ENCODE data around the gene SPP1. TPM values are rescaled to one million over a fixed set of nuclear protein-coding genes. Genes with fewer than 3 reads are reported as not detected.

Gene SPP1
- total and polyA plus RNA-seq, 10 of the 15 experiments (the other 5 are each of a cell fraction or from before 2014, with no cell fraction given), result 0.05 to 1.1 (median 0.39) TPM; not detected in 6

- no peaks in the 10 kb centered on the region for H3K79me2 ChIP-seq (ENCODE audit: control insufficient read depth, insufficient read depth, low read length)
- no TSS peak for BruUV-seq (replicated peaks)
- H3K9me3 ChIP-seq (replicated peaks; ENCODE audit: control insufficient read depth, insufficient read depth, low read length), result peaks cover 3% of the 10 kb centered on the region; the same call in 2 of the 3 replicates
- no peak for DNase-seq (ENCODE audit: low read depth, low spot score)
- no peak overlapping the region for H3K4me3 ChIP-seq
- peak; percentile 21; the same call in 1 of the 3 replicates for ATAC-seq
- SMC1A ChIA-PET (ENCODE audit: uncharacterized antibody, unreplicated experiment), result interaction anchor here (1.3 to 2.0 kb wide), 6 partner anchors 9 to 493 kb away, joined by 3 to 8 read pairs (median 4); no protein-coding TSS in a partner anchor
- no peaks in the 10 kb centered on the region for H3K4me1 ChIP-seq (ENCODE audit: control insufficient read depth, insufficient read depth, low read length)
- no peaks in the 10 kb centered on the region for H3K27me3 ChIP-seq (replicated peaks in 1 of 2; ENCODE audit: control insufficient read depth in 2 of 2, insufficient read depth in 2 of 2, low read length in 1 of 2)
- CTCF ChIA-PET, result interaction anchor here (0.8 to 5.1 kb wide), 6 partner anchors 8 to 190 kb away, joined by 3 to 39 read pairs (median 5); no protein-coding TSS in a partner anchor
- H2AFZ ChIP-seq (ENCODE audit: control insufficient read depth, low read depth, low read length), result no peak overlapping the region
- intact Hi-C loops (cut with micrococcal nuclease; ENCODE audit: unreplicated experiment) (no loop called here), in situ Hi-C loops (cut with MboI) (no loop called here)
- no peak overlapping the region for H3K9ac ChIP-seq (ENCODE audit: control insufficient read depth, insufficient read depth, low read length)
- H3K4me2 ChIP-seq (ENCODE audit: control insufficient read depth, insufficient read depth), result no peak overlapping the region
- no peak for FAIRE-seq
- RAD21 ChIA-PET (ENCODE audit: unreplicated experiment), result interaction anchor here (1.0 to 1.7 kb wide), 4 partner anchors 9 to 436 kb away, joined by 3 to 10 read pairs (median 4); partner anchors contain the start of gene HERC5
- H3K27ac ChIP-seq (ENCODE audit: control insufficient read depth, insufficient read depth), result no peak overlapping the region
- no peaks in the 10 kb centered on the region for H4K20me1 ChIP-seq (ENCODE audit: control insufficient read depth, insufficient read depth)
- POLR2A ChIA-PET, result interaction anchor here (0.5 to 1.5 kb wide), 3 partner anchors 9 to 319 kb away, joined by 3 to 4 read pairs (median 3); no protein-coding TSS in a partner anchor
- 0 out of 4 replicates have a peak, but pooled peaks cover 0 to 2% of the 10 kb centered on the region in 2 experiments for H3K36me3 ChIP-seq (ENCODE audit: control insufficient read depth in 2 of 2, insufficient read depth in 2 of 2, low read length in 1 of 2)
- TF ChIP-seq SUPT20H (IDR thresholded peaks at IDR 0.05; ENCODE audit: borderline replicate concordance, control insufficient read depth, low read depth, low read length), result no peak
- TF ChIP-seq TARDBP (IDR thresholded peaks at IDR 0.05; ENCODE audit: borderline replicate concordance), result no peak
- no peak for TF ChIP-seq KDM1A (IDR thresholded peaks at IDR 0.05; ENCODE audit: borderline replicate concordance)
- no peak for TF ChIP-seq ZNF217 (IDR thresholded peaks at IDR 0.05)
- TF ChIP-seq, protein P1, sequence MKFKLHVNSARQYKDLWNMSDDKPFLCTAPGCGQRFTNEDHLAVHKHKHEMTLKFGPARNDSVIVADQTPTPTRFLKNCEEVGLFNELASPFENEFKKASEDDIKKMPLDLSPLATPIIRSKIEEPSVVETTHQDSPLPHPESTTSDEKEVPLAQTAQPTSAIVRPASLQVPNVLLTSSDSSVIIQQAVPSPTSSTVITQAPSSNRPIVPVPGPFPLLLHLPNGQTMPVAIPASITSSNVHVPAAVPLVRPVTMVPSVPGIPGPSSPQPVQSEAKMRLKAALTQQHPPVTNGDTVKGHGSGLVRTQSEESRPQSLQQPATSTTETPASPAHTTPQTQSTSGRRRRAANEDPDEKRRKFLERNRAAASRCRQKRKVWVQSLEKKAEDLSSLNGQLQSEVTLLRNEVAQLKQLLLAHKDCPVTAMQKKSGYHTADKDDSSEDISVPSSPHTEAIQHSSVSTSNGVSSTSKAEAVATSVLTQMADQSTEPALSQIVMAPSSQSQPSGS (IDR thresholded peaks at IDR 0.05; ENCODE audit: low read length), result no peak
- TF ChIP-seq CBFB (IDR thresholded peaks at IDR 0.05; ENCODE audit: low read depth), result no peak
- TF ChIP-seq, protein P2, sequence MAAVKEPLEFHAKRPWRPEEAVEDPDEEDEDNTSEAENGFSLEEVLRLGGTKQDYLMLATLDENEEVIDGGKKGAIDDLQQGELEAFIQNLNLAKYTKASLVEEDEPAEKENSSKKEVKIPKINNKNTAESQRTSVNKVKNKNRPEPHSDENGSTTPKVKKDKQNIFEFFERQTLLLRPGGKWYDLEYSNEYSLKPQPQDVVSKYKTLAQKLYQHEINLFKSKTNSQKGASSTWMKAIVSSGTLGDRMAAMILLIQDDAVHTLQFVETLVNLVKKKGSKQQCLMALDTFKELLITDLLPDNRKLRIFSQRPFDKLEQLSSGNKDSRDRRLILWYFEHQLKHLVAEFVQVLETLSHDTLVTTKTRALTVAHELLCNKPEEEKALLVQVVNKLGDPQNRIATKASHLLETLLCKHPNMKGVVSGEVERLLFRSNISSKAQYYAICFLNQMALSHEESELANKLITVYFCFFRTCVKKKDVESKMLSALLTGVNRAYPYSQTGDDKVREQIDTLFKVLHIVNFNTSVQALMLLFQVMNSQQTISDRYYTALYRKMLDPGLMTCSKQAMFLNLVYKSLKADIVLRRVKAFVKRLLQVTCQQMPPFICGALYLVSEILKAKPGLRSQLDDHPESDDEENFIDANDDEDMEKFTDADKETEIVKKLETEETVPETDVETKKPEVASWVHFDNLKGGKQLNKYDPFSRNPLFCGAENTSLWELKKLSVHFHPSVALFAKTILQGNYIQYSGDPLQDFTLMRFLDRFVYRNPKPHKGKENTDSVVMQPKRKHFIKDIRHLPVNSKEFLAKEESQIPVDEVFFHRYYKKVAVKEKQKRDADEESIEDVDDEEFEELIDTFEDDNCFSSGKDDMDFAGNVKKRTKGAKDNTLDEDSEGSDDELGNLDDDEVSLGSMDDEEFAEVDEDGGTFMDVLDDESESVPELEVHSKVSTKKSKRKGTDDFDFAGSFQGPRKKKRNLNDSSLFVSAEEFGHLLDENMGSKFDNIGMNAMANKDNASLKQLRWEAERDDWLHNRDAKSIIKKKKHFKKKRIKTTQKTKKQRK (IDR thresholded peaks at IDR 0.05; ENCODE audit: low read depth, low read length), result no peak
- no peak for TF ChIP-seq ZBTB4 (CRISPR knock-in tag; IDR thresholded peaks at IDR 0.05)
- TF ChIP-seq RCOR1 (conservative IDR thresholded peaks at IDR 0.05; ENCODE audit: low read depth, low read length), result no peak
- no peak for TF ChIP-seq IRF3 (IDR thresholded peaks at IDR 0.05)
- TF ChIP-seq SRF (IDR thresholded peaks at IDR 0.05; ENCODE audit: low read depth in 2 of 2, low read length in 2 of 2), result no peak
- TF ChIP-seq POLR2AphosphoS5 (IDR thresholded peaks at IDR 0.05; ENCODE audit: low read length), result no peak
- no peak for TF ChIP-seq NR2F1 (conservative IDR thresholded peaks at IDR 0.05)
- TF ChIP-seq TCF3 (IDR thresholded peaks at IDR 0.05; ENCODE audit: borderline replicate concordance, insufficient read depth, low read depth, low read length), result no peak
These were observed 46.3 kb downstream of the SPP1 start for GRCh38 chr4:88021824-88022223.

Data from GM12878 (cell line).